ENCODE data around the gene GALNT15. TPM values are rescaled to one million over a fixed set of nuclear protein-coding genes. Genes with fewer than 3 reads are reported as not detected.
A peak's percentile ranks its signal among the peaks of the same experiment; 100 is the strongest.

The GALNT15 gene
- total and polyA plus RNA-seq, 12 donors: 0.55 to 30.5 (median 4.3) TPM

GRCh38 chr3:16179261-16179660, 4.8 kb downstream of the GALNT15 start:
- no peak overlapping the region for H3K4me3 ChIP-seq
- H3K27me3 ChIP-seq: peaks cover 0 to 7% (median 0%) of the 10 kb centered on the region in 7 donors
- H3K27ac ChIP-seq: no peak overlapping the region
- H3K4me1 ChIP-seq: peaks cover 0 to 51% (median 27%) of the 10 kb centered on the region in 9 donors
- DNase-seq (no peak), ATAC-seq (no peak)
- intact Hi-C loops (cut with DNase I): loop anchor here (2.0 to 10.0 kb wide), 9 partner anchors 47 to 544 kb away; no protein-coding TSS in a partner anchor
- no peak for TF ChIP-seq CTCF (IDR thresholded peaks at IDR 0.05)
- WGBS, 2 donors: 83 to 90% methylated on average over 2 of the region's 2 CpGs
- H3K9me3 ChIP-seq: no peaks in the 10 kb centered on the region
- no peaks in the 10 kb centered on the region for H3K36me3 ChIP-seq

DNA sequence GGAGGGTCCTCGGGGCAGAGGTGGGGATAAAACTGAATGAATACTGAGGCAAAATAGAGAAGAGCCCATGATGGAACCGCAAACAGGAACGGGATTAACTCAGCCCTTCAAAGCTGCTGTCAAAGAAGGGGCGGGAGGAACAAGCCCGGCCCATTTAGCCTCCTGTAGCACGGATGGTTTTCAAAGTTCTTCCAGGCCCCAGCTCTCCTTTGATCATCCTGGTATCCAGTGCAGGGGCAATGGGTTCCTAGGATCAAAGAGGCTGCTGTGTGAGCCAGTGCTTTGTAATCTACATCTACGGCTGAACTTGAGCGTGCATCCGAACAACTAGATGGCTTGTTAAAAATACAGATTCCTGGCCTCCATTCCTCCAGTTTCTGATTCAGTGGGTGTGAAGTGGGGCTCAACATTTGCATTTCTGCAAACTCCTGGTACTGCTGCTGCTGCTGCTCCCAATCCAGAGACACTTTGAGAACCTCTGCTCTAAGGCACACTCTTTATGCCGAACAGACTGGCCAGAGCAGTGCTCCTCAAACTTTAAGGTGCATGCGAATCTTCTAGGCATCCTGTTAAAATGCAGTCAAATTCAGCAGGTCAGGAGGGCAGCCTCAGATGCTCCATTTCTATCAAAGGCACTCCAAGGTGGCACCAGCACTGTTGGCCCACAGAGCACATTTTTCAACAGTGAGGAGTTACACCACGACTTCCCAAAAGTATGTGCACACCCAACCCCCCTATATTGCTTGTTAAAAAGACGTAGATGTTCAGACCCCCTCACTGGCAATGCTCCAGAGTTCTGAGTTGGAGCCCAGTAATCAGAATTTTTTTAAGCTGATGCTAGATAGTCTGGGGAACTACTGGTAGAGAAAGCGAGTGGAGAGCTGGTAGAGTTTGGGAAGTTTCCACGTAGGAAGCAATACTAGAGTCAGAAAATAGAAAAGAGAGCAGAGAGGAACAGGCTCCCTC, 5.6 kb downstream of the GALNT15 start:
- H3K27me3 ChIP-seq: peaks cover 0 to 7% (median 0%) of the 10 kb centered on the region in 7 donors
- no peaks in the 10 kb centered on the region for H3K9me3 ChIP-seq
- no peak overlapping the region for H3K27ac ChIP-seq
- intact Hi-C loops (cut with DNase I): loop anchor here (2.0 to 10.0 kb wide), 13 partner anchors 48 to 545 kb away; no protein-coding TSS in a partner anchor
- H3K36me3 ChIP-seq: no peaks in the 10 kb centered on the region
- H3K4me3 ChIP-seq: no peak overlapping the region
- ATAC-seq (no peak), DNase-seq (no peak)
- TF ChIP-seq CTCF (IDR thresholded peaks at IDR 0.05): no peak
- 89 to 92% methylated on average over 15 of the region's 15 CpGs for WGBS, 2 donors
- H3K4me1 ChIP-seq: peaks cover 0 to 43% (median 19%) of the 10 kb centered on the region in 9 donors

DNA sequence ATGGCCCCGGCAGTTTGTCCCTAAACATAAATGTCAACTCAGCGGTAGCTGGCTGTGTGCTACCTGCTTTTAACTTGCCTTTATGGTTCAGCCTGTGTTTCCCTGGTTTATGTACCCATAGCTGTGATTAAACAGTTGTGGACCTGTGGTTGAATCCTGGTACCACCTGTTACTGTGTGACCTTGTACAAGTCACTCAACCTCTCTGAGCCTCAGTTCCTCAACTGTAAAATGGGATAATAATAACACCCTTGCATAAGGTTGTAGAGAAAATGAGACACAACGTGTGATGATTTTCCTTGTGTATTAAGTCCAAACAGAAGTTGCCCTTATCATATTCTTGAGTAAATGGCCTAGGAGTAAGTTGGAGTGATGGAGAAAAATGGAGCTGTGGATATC, 6.3 kb downstream of the GALNT15 start:
- H3K27me3 ChIP-seq: peaks cover 0 to 7% (median 0%) of the 10 kb centered on the region in 7 donors
- intact Hi-C loops (cut with DNase I): loop anchor here in 4 of 10 donors (2.0 to 10.0 kb wide), 4 partner anchors 64 to 364 kb away; no protein-coding TSS in a partner anchor
- H3K4me3 ChIP-seq: no peak overlapping the region
- no peaks in the 10 kb centered on the region for H3K36me3 ChIP-seq
- H3K9me3 ChIP-seq: no peaks in the 10 kb centered on the region
- no peak for TF ChIP-seq CTCF (IDR thresholded peaks at IDR 0.05)
- H3K4me1 ChIP-seq: peaks cover 0 to 38% (median 17%) of the 10 kb centered on the region in 9 donors
- peak overlapping the region in 1 of 10 donors; percentile 47 for H3K27ac ChIP-seq
- 93 to 95% methylated on average over 3 of the region's 3 CpGs for WGBS, 2 donors
- ATAC-seq: no peak
- DNase-seq: no peak

DNA sequence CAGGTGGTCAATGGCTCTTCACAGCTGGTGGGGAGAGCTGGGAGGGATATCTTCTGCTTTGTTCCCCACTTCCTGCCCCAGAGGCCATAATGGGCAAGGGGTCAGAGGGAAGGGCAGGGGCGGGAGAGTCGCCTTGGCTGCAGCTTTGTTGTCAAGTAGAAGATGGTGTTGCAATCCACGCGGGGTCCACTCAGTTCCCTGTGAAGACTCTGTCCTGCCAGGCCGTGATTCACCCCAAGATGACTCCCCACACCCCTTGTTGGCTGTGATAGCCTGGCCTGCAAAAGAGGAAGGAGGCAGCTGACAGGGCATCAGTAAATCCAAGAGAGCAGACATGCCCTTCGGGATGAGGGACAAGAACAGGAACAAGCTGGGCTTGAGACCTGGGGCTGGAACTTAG, 6.9 kb downstream of the GALNT15 start:
- intact Hi-C loops (cut with DNase I): loop anchor here in 4 of 10 donors (2.0 to 10.0 kb wide), 4 partner anchors 63 to 365 kb away; no protein-coding TSS in a partner anchor
- Histone ChIP-seq H3K36me3 (no peaks in the 10 kb centered on the region), H3K9me3 (no peaks in the 10 kb centered on the region), H3K27me3 (peaks cover 0 to 7% (median 0%) of the 10 kb centered on the region in 7 donors), H3K4me1 (peaks cover 0 to 34% (median 17%) of the 10 kb centered on the region in 9 donors), H3K4me3 (no peak overlapping the region), H3K27ac (peak overlapping the region in 1 of 10 donors; percentile 47)
- WGBS, 2 donors: 62 to 78% methylated on average over 6 of the region's 6 CpGs
- no peak for TF ChIP-seq CTCF (IDR thresholded peaks at IDR 0.05)
- ATAC-seq: peak in 2 of 8 donors; percentile 31 to 60
- DNase-seq: peak in 1 of 2 donors; percentile 34
